Fibroblast of lung (primary cell): ENCODE measurements around the gene RASA4B. TPM values are rescaled to one million over a fixed set of nuclear protein-coding genes. Genes with fewer than 3 reads are reported as not detected.
"Not testable (repeated sequence)": the region's sequence is repeated elsewhere in the genome, so short reads cannot be mapped to it uniquely, and the experiment has no call there.

ENCODE experiments used
- DNase-seq, 2 donors: peaks; one replicate each; pipeline versions ENCODE4 v3.0.0 to v3.0.0-alpha.2; 2010; ENCODE audit warnings: low read depth in 2 of 2
- H2AFZ ChIP-seq: 2 replicates; pipeline ENCODE4 v1.5.1; 2012; ENCODE audit warnings: low read length, control low read depth, inconsistent platforms
- H3K27ac ChIP-seq: 2 replicates; pipeline ENCODE4 v1.5.1; 2011; ENCODE audit warnings: low read length, control low read depth; ENCODE audit not compliant: insufficient read depth
- H3K27me3 ChIP-seq: 2 replicates; pipeline ENCODE4 v1.5.1; 2011; ENCODE audit warnings: mild to moderate bottlenecking, low read length; ENCODE audit not compliant: control insufficient read depth, insufficient read depth
- H3K36me3 ChIP-seq: 2 replicates; pipeline ENCODE4 v1.5.1; 2011; ENCODE audit warnings: low read length; ENCODE audit not compliant: control insufficient read depth, insufficient read depth
- H3K4me1 ChIP-seq: 2 replicates; pipeline ENCODE4 v1.5.1; 2011; ENCODE audit warnings: low read length; ENCODE audit not compliant: control insufficient read depth, insufficient read depth; ENCODE audit errors: extremely low read depth
- H3K4me2 ChIP-seq: 2 replicates; pipeline ENCODE4 v1.5.1; 2011; ENCODE audit warnings: low read length, control low read depth; ENCODE audit not compliant: insufficient read depth; ENCODE audit errors: extremely low read depth
- H3K4me3 ChIP-seq, 4 experiments: fragments of 200-600 bp in 1 of 4; sonication (generic) in 1 of 4; replicated peaks in 1 of 4; 2 replicates each; pipeline ENCODE4 v1.5.1; 2011 to 2016; ENCODE audit warnings: low read length in 4 of 4, low read depth in 3 of 4, mild to moderate bottlenecking in 3 of 4, control low read depth in 2 of 4, inconsistent platforms in 1 of 4, mixed read lengths in 1 of 4; ENCODE audit not compliant: insufficient read depth in 1 of 4; ENCODE audit errors: control extremely low read depth in 1 of 4
- H3K79me2 ChIP-seq: 2 replicates; pipeline ENCODE4 v1.5.1; 2012; ENCODE audit warnings: mild to moderate bottlenecking, low read length, inconsistent platforms; ENCODE audit not compliant: control insufficient read depth, insufficient read depth
- H3K9ac ChIP-seq: 2 replicates; pipeline ENCODE4 v1.5.1; 2011; ENCODE audit warnings: mild to moderate bottlenecking, low read length, control low read depth; ENCODE audit not compliant: insufficient read depth
- H3K9me3 ChIP-seq: 2 replicates; pipeline ENCODE4 v1.5.1; 2012; ENCODE audit warnings: low read depth, low read length; ENCODE audit not compliant: control insufficient read depth, insufficient read depth
- H4K20me1 ChIP-seq: 2 replicates; pipeline ENCODE4 v1.5.1; 2011; ENCODE audit warnings: low read length; ENCODE audit not compliant: control insufficient read depth, insufficient read depth; ENCODE audit errors: extremely low read depth
- EZH2 ChIP-seq: IDR thresholded peaks from 2 replicates; pipeline ENCODE4 v1.5.1; 2012; ENCODE audit warnings: low read length, control low read depth, mild to moderate bottlenecking; ENCODE audit errors: missing control alignments
- polyA plus RNA-seq, 2 donors: library from polyadenylated mRNA; depleted of rRNA in 1 of 2; stranded (reverse) in 1 of 2; unstranded in 1 of 2; fragments of >200 nt; gene quantifications; 2 replicates each; pipeline ENCODE4 v1.2.1, GENCODE V29; 2011 to 2012; ENCODE audit warnings: missing spikeins in 1 of 2
- total RNA-seq: library from RNA; depleted of rRNA; stranded (reverse); fragments of >200 nt; gene quantifications from 2 replicates; pipeline ENCODE4 v1.2.1, GENCODE V29; 2014
- TF ChIP-seq, protein P1 (sequence below), 2 donors: IDR thresholded peaks in 1 of 2; conservative IDR thresholded peaks in 1 of 2; 1 replicate in 1 of 2; 2 replicates in 1 of 2; pipeline ENCODE4 v1.5.1; 2011 to 2012; ENCODE audit warnings: low read length in 2 of 2, control low read depth in 1 of 2, inconsistent platforms in 1 of 2, low read depth in 1 of 2, mild to moderate bottlenecking in 1 of 2

RASA4B gene
- total and polyA plus RNA-seq, 2 donors (not counting 1 experiment from before 2014, with no cell fraction given), result 1.4 to 1.5 TPM

DNA sequence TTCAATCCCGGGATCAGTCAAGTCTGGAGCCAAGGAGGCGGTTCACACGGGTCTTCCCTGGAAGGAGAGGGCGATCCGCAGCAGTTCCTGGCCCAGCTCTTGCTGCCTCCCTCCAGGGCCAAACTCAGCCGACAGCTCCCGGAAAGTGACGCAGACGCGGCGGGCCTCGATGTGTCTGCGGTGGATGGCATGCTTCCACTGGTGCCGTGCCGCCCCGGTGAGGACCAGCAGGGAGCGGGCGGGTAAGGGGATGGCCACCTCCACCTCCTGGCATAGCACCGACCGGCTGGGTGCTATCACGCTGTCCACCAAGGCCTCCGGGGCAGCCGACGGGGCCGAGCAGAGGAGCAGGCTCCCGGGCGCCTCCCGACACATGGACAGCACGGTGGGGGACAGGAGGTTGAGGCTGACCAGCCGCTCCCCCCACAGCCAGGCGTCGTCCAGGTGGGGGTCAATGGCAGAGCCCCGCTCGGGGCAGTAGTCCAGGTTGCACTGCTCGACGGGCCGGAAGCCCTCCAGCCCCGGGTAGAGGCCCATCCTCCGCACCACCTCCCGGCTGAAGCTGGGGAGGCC, 60.1 kb downstream of the RASA4B start:
- no peak overlapping the region for H3K9ac ChIP-seq
- TF ChIP-seq, protein P1, sequence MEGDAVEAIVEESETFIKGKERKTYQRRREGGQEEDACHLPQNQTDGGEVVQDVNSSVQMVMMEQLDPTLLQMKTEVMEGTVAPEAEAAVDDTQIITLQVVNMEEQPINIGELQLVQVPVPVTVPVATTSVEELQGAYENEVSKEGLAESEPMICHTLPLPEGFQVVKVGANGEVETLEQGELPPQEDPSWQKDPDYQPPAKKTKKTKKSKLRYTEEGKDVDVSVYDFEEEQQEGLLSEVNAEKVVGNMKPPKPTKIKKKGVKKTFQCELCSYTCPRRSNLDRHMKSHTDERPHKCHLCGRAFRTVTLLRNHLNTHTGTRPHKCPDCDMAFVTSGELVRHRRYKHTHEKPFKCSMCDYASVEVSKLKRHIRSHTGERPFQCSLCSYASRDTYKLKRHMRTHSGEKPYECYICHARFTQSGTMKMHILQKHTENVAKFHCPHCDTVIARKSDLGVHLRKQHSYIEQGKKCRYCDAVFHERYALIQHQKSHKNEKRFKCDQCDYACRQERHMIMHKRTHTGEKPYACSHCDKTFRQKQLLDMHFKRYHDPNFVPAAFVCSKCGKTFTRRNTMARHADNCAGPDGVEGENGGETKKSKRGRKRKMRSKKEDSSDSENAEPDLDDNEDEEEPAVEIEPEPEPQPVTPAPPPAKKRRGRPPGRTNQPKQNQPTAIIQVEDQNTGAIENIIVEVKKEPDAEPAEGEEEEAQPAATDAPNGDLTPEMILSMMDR (conservative IDR thresholded peaks at IDR 0.05 in 1 of 2, IDR thresholded peaks at IDR 0.05 in 1 of 2; ENCODE audit: low read depth in 1 of 2, low read length in 2 of 2), result no peak
- TF ChIP-seq EZH2, result no peak
- H3K27ac ChIP-seq, result no peak overlapping the region
- no peaks in the 10 kb centered on the region for H3K4me1 ChIP-seq
- no peaks in the 10 kb centered on the region for H3K79me2 ChIP-seq
- H3K27me3 ChIP-seq, result no peaks in the 10 kb centered on the region
- H3K36me3 ChIP-seq, result peaks cover 6% of the 10 kb centered on the region
- H2AFZ ChIP-seq, result no peak overlapping the region
- no peak overlapping the region for H3K4me2 ChIP-seq
- H3K9me3 ChIP-seq, result no peaks in the 10 kb centered on the region
- no peak for DNase-seq
- no peaks in the 10 kb centered on the region for H4K20me1 ChIP-seq
- H3K4me3 ChIP-seq, result no peak overlapping the region

DNA sequence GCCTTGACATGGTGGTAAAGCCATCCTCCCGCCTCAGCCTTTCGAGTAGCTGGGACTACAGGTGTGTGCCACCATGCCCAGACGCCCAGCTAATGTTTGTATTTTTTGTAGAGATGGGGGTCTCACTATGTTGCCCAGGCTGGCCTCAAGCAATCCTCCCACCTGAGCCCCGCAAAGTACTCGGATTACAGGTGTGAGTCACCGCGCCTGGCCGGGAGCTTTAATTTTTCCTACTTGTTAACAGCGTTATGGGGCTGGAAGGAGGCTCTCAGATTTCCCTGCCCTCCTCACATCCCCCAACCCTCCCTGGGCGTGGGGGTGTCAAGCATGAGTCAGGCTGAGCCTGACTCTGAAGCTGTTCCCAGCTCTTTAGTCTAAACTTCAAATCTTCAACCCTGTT, 61.2 kb downstream of the RASA4B start:
- Histone ChIP-seq H3K9me3 (no peaks in the 10 kb centered on the region), H3K4me2 (no peak overlapping the region), H3K27ac (no peak overlapping the region), H3K9ac (no peak overlapping the region), H3K79me2 (no peaks in the 10 kb centered on the region), H3K4me3 (no peak overlapping the region), H3K4me1 (no peaks in the 10 kb centered on the region), H3K27me3 (no peaks in the 10 kb centered on the region), H2AFZ (no peak overlapping the region), H3K36me3 (peaks cover 6% of the 10 kb centered on the region), H4K20me1 (no peaks in the 10 kb centered on the region)
- DNase-seq, result peak; percentile 29 to 75
- TF ChIP-seq EZH2, result no peak
- TF ChIP-seq, protein P1 (conservative IDR thresholded peaks at IDR 0.05 in 1 of 2, IDR thresholded peaks at IDR 0.05 in 1 of 2; ENCODE audit: low read depth in 1 of 2, low read length in 2 of 2), result no peak

DNA sequence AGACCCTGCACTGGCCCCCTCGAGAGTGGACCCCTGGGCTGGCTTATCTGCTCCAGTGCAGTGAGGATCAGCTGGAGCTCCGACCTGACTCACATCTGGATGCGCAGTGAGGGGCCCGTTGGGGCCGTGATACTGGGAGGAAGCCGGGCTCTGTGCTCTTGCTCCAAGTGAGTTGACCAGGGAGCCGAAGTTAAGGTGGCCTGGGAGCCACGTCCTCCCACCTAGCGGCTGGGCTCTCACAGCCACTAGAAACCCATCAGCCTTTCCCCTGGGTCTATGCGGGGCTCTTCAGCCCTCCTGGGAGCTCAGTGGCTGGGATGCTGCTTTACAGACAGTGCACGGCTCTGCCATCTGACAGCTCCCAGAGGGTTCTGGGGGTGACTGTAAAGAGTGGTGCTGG, 62.0 kb downstream of the RASA4B start:
- Histone ChIP-seq H3K4me1 (no peaks in the 10 kb centered on the region), H3K9ac (no peak overlapping the region), H3K79me2 (no peaks in the 10 kb centered on the region), H3K27ac (no peak overlapping the region), H3K4me2 (no peak overlapping the region), H3K4me3 (no peak overlapping the region), H3K9me3 (no peaks in the 10 kb centered on the region), H3K27me3 (no peaks in the 10 kb centered on the region), H4K20me1 (no peaks in the 10 kb centered on the region), H3K36me3 (peaks cover 6% of the 10 kb centered on the region), H2AFZ (no peak overlapping the region)
- no peak for TF ChIP-seq EZH2
- TF ChIP-seq, protein P1 (conservative IDR thresholded peaks at IDR 0.05 in 1 of 2, IDR thresholded peaks at IDR 0.05 in 1 of 2; ENCODE audit: low read depth in 1 of 2, low read length in 2 of 2), result no peak
- DNase-seq, result no peak

DNA sequence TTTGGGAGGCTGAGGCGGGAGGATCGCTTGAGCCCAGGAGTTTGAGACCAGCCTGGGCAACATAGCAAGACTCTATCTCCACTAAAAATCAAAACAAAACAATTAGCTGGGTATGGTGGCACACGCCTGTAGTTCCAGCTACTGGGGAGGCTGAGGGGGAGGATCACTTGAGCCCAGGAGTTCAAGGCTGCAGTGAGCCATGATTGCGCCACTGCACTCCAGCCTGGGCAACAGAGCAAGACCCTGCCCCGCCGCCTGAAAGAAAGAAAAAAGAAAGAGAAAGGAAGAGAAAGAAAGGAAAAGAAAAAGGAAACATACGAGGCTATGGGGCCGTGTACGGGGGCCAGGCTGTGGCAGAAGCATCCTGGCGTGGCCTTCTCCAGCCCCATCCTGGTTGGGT, 62.6 kb downstream of the RASA4B start:
- not testable (repeated sequence) for DNase-seq, H3K9ac ChIP-seq

More for the DNA sequence above, 62.6 kb downstream of the RASA4B start:
- not testable (repeated sequence) for H3K27ac ChIP-seq, H3K36me3 ChIP-seq, H3K4me2 ChIP-seq, H3K27me3 ChIP-seq, H3K9me3 ChIP-seq, H2AFZ ChIP-seq, H3K4me3 ChIP-seq, H3K79me2 ChIP-seq, H3K4me1 ChIP-seq, H4K20me1 ChIP-seq
